Activated CD8-positive, alpha-beta T cell treated with anti-CD3 and anti-CD28 coated beads for 36 hours (primary cell): ENCODE measurements around the gene GNG7. TPM values are rescaled to one million over a fixed set of nuclear protein-coding genes. Genes with fewer than 3 reads are reported as not detected.

Experiments
- ATAC-seq: fragments of 200-7000 bp; cut with Tn5 transposase; one replicate; pipeline ENCODE4 v1.10.0; 2021; ENCODE audit warnings: mild to moderate bottlenecking, moderate library complexity
- CTCF ChIA-PET: fragments of 350-600 bp; sonication (Branson Sonifier 250); formaldehyde crosslinking; loops from one replicate; lab custom pipeline; 2021; ENCODE audit warnings: antibody characterized with exemption; lab: Charles Lee
- POLR2A ChIA-PET: fragments of 350-600 bp; sonication (Branson Sonifier 250); formaldehyde crosslinking; loops from one replicate; lab custom pipeline; 2021; ENCODE audit warnings: antibody characterized with exemption; lab: Charles Lee
- DNase-seq: peaks from one replicate; pipeline ENCODE4 v3.0.0-alpha.2; 2020
- H3K27ac Mint-ChIP-seq: one replicate; pipeline ENCODE4 v1.8.0; 2021; ENCODE audit warnings: mild to moderate bottlenecking, mixed read lengths
- H3K27me3 Mint-ChIP-seq: one replicate; pipeline ENCODE4 v1.8.0; 2021; ENCODE audit warnings: mixed read lengths
- H3K36me3 Mint-ChIP-seq: one replicate; pipeline ENCODE4 v1.8.0; 2021; ENCODE audit warnings: low read depth, mixed read lengths
- H3K4me1 Mint-ChIP-seq: one replicate; pipeline ENCODE4 v1.8.0; 2021; ENCODE audit warnings: low read depth, mixed read lengths
- H3K4me3 Mint-ChIP-seq: one replicate; pipeline ENCODE4 v1.8.0; 2021; ENCODE audit warnings: mild to moderate bottlenecking, moderate library complexity, mixed read lengths
- H3K9me3 Mint-ChIP-seq: one replicate; pipeline ENCODE4 v1.8.0; 2021; ENCODE audit warnings: mixed read lengths
- intact Hi-C: fragments of 100-400 bp; cut with micrococcal nuclease; formaldehyde crosslinking; loops from one replicate; pipeline ENCODE4 v1.10.0; 2022
- total RNA-seq, 2 experiments: library from RNA; stranded (reverse); gene quantifications; one replicate each; pipeline ENCODE4 v1.2.3, GENCODE V29; 2021
- TF ChIP-seq, protein P1 (sequence below): fragments of 200-600 bp; IDR thresholded peaks from one replicate; pipeline ENCODE4 v1.8.0; 2022; ENCODE audit warnings: antibody characterized with exemption, mild to moderate bottlenecking

Gene GNG7
- total RNA-seq, 2 experiments from 2014 or later = 0.27 to 0.32 TPM

DNA sequence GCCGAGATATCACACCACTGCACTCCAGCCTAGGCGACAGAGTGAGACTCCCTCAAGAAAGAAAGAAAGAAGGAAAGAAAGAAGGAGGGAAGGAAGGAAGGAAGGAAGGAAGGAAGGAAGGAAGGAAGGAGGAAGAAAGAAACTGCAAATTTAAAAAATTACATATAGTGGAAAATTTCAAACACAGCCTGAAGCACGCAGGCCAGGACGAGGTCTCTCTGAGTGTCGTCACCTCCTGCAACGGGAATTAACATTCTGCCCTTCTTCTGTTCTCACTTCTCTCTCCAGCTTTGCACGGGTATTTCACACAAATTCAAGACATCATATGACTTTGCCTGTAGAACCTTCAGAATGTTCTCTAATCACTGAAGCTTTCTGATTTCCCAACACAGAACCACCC is 108.2 kb downstream of the GNG7 start:
- Mint-ChIP-seq H3K27me3 (peaks cover 8% of the 10 kb centered on the region), H3K36me3 (no peaks in the 10 kb centered on the region), H3K4me1 (peaks cover 7% of the 10 kb centered on the region), H3K4me3 (no peak overlapping the region), H3K27ac (no peak overlapping the region), H3K9me3 (no peaks in the 10 kb centered on the region)
- ChIA-PET POLR2A (interaction anchor here (1.4 kb wide), 1 partner anchor 13 kb away, joined by 4 read pairs; no protein-coding TSS in a partner anchor), CTCF (interaction anchor here (1.0 to 1.3 kb wide), 2 partner anchors 16 to 19 kb away, joined by 3 read pairs; no protein-coding TSS in a partner anchor)
- DNase-seq (no peak), ATAC-seq (no peak)
- intact Hi-C loops = no loop called here
- TF ChIP-seq, protein P1, sequence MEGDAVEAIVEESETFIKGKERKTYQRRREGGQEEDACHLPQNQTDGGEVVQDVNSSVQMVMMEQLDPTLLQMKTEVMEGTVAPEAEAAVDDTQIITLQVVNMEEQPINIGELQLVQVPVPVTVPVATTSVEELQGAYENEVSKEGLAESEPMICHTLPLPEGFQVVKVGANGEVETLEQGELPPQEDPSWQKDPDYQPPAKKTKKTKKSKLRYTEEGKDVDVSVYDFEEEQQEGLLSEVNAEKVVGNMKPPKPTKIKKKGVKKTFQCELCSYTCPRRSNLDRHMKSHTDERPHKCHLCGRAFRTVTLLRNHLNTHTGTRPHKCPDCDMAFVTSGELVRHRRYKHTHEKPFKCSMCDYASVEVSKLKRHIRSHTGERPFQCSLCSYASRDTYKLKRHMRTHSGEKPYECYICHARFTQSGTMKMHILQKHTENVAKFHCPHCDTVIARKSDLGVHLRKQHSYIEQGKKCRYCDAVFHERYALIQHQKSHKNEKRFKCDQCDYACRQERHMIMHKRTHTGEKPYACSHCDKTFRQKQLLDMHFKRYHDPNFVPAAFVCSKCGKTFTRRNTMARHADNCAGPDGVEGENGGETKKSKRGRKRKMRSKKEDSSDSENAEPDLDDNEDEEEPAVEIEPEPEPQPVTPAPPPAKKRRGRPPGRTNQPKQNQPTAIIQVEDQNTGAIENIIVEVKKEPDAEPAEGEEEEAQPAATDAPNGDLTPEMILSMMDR = no peak

DNA sequence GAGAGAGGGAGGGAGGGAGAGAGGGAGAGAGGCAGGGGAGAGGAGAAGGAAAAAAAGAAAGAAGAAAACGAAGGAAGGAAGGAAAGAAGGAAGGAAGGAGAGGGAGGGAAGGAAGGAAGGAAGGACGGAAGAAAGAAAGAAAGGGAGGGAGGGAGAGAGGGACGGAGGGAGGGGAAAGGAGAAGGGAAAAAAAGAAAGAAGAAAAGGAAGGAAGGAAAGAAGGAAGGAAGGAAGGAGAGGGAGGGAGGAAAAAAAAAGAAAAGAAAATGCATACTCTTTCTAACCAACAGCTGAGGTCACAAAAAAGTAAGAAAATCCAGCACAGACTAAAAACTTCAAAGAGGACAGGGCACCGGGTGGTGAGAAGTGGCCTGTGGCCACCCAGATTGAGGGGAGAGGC is 109.7 kb downstream of the GNG7 start:
- Mint-ChIP-seq H3K27me3 (peaks cover 8% of the 10 kb centered on the region), H3K9me3 (no peaks in the 10 kb centered on the region), H3K4me1 (no peaks in the 10 kb centered on the region), H3K36me3 (no peaks in the 10 kb centered on the region), H3K27ac (no peak overlapping the region), H3K4me3 (no peak overlapping the region)
- DNase-seq = no peak
- TF ChIP-seq, protein P1 = no peak
- ChIA-PET POLR2A (no interaction called here), CTCF (interaction anchor here (1.1 kb wide), 1 partner anchor 18 kb away, joined by 3 read pairs; no protein-coding TSS in a partner anchor)
- ATAC-seq = no peak
- intact Hi-C loops = no loop called here

DNA sequence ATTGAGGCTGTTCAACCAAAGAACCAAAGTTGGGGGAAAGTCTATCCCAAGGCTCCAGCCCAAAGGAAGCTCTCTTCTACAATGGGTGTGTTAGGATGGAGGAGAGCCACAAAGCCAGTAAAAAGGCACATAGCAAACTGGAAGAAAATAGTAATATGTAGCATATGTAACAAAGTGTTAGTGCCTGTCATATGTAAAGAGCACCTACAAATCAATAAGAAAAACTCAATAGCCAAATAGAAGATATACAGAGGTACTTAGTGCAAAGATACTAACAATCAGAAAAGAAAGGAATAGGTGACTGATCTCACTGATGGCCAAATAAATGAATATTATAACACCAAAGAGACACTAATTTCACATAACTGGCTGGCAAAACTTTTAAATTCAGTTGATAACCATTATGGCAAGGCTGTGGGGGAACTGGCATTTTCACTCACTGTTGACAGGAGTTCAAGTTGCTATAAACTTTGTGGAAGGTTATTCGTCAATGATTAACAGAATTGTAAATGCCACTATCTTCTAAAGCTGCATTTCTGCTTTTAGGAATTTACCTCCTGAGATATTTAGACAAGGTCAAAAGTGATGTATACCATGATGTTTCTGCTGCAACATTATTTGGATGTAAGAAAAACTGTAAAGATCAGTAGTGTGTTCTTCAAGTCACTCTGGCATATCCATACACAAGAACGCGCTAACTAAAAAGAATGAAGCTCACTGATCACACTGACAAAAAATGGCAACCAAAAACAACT is 110.8 kb downstream of the GNG7 start:
- TF ChIP-seq, protein P1 = no peak
- POLR2A ChIA-PET = no interaction called here
- Mint-ChIP-seq H3K27ac (no peak overlapping the region), H3K4me3 (no peak overlapping the region), H3K27me3 (peaks cover 8% of the 10 kb centered on the region), H3K4me1 (no peaks in the 10 kb centered on the region), H3K9me3 (no peaks in the 10 kb centered on the region), H3K36me3 (no peaks in the 10 kb centered on the region)
- ATAC-seq (no peak), DNase-seq (no peak)
- intact Hi-C loops = no loop called here
- CTCF ChIA-PET = interaction anchor here (1.1 kb wide), 1 partner anchor 19 kb away, joined by 3 read pairs; no protein-coding TSS in a partner anchor

DNA sequence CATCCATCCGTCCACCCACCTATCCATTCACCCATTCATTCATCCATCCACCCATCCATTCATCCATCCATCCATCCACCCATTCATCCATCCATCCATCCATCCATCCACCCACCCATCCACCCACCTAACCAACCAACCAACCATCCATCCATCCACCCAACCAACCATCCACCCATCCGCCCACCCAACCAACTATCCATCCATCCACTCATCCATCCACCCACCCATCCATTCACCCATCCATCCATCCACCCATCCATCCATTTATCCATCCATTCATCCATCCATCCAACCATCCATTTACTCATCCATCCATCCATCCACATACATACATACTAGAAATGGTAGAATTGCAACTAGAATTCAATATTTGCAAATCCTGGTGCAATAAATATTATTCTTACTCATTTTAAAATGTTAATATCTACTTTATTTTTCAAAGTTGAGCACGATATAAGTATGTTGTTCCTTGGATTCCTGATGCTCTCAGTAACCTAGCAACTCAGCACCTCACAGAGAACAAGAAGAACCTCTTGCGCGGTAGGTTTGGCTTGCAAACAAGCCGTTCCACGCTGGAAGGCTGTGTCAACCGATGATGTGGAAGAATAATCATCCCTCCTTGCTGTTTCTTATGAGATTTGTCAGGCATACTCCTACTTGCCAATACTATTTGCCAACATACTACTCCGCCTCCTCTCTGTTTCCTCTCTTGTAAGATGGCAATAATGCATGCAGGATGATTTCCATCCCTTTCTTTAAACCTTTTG is 111.7 kb downstream of the GNG7 start:
- Mint-ChIP-seq H3K27ac (no peak overlapping the region), H3K4me1 (no peaks in the 10 kb centered on the region), H3K4me3 (no peak overlapping the region), H3K27me3 (peaks cover 8% of the 10 kb centered on the region), H3K36me3 (no peaks in the 10 kb centered on the region), H3K9me3 (no peaks in the 10 kb centered on the region)
- POLR2A ChIA-PET = interaction anchor here (0.7 kb wide), 1 partner anchor 163 kb away, joined by 4 read pairs; no protein-coding TSS in a partner anchor
- CTCF ChIA-PET = no interaction called here
- DNase-seq (no peak), ATAC-seq (no peak)
- intact Hi-C loops = no loop called here
- TF ChIP-seq, protein P1 = no peak
